Measurements from ENCODE around the gene STX8. TPM values are rescaled to one million over a fixed set of nuclear protein-coding genes. Genes with fewer than 3 reads are reported as not detected.

Gene STX8, protein sequence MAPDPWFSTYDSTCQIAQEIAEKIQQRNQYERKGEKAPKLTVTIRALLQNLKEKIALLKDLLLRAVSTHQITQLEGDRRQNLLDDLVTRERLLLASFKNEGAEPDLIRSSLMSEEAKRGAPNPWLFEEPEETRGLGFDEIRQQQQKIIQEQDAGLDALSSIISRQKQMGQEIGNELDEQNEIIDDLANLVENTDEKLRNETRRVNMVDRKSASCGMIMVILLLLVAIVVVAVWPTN
- total RNA-seq (2022; extraction: Qiagen RNA extraction; ENCODE audit: low read depth): 56.7 to 83.4 TPM (median 60.6 TPM) in 5 replicates

DNA sequence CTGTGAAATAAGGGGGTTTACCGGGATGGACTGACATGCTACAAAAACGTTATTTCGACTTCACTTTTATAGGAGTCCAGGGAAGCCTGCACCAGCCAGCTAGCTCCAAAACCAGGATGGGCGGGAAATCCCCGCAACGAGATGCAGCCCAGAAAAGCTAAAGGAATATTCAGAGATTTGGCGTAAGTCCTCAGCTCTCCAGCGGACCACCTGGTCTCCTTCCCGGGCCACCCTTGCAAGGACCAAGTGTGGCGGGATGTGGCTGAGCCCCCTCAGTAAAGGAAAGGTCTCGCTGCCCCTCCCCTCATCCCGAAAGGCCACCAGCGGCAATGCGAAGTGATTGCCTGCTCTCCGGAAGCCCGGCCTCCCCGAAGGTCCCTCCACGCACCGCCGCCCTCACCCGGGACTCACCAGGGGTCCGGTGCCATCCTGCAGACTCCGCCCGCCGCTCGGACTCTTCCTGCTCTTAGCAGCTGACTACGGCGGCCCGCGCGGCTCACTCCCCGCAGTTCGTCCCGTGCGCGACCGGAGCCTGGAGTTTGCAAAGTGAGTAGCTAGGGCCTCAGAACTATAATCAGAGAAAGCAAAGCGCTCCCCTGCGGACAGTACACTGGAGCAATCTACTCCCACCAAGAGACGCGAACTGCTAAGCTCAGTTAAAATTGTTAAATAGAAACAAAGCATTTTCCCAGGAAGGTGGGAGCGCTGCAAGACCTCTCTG lies at the start of gene STX8:
Gene STX8 (minus strand): TSS at position 440 of the 721 bp plus-strand sequence. CDS start 12 bp downstream, at position 428.

DNA sequence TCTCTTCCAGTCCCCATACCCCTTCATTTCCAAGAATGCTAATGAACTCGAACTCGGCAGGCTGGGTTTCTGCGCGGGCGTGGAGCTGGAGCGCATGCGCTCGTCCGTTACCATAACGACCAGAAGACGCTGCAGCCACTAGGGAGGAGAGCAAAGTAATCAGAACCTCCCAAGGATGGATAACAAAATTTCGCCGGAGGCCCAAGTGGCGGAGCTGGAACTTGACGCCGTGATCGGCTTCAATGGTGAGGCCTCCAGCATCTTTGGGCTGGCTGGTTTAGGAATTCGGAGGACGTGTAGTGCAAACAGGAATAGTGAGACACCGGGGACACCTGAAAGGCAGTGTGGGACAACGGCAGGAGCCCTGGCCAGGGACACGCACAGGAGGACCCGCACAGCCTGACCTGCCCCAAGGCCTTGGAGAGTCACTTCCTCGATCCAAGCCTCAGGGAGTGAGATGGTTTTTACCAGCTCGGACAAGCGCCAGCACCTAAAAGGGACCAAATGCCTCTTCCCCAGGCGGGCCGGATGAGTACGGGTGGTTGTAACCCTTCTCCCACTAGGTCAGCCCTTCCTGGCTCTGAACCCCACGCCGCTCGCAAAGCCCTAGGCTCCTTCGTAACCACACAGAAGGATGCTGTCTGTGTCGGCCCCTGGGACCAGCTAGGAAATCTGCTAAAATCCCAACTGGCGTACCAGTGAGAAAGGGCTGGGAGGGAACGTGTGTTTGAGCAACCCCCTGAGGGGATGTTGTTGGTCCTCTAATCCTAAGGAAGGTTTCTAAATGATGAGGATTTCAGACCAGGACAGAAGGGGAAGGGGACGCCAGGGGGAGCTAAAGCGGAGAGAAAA lies 1.1 kb upstream of the STX8 start, which contains the start of gene CFAP52:
Gene CFAP52 (plus strand): TSS at position 122 of the 852 bp plus-strand sequence. CDS start 54 bp downstream, at position 176.

Other genes with a start within 250 kb of the STX8 start
- not detected in 5 replicates for gene CFAP52, start 822 bp upstream of the STX8 start, total RNA-seq (2022; extraction: Qiagen RNA extraction; ENCODE audit: low read depth)
- 3.3 to 4.6 TPM (median 4.0 TPM) in 5 replicates for gene USP43, start 69.7 kb upstream of the STX8 start, total RNA-seq (2022; extraction: Qiagen RNA extraction; ENCODE audit: low read depth)
- not detected in 5 replicates for gene DHRS7C, start 215.8 kb upstream of the STX8 start, total RNA-seq (2022; extraction: Qiagen RNA extraction; ENCODE audit: low read depth)
- gene GSG1L2, start 246.3 kb upstream of the STX8 start, total RNA-seq (2022; extraction: Qiagen RNA extraction; ENCODE audit: low read depth): not detected in 5 replicates

Measured in A549 treated with GW870086 at 1 μM for 4 hours (cell line).